HG03575 (cell line): ENCODE results near the gene EFL1.
A peak's percentile ranks its signal among the peaks of the same experiment; 100 is the strongest.
"Not testable (repeated sequence)": the region's sequence is repeated elsewhere in the genome, so short reads cannot be mapped to it uniquely, and the experiment has no call there.

Source experiments
- ATAC-seq: cut with Tn5 transposase; IDR thresholded peaks from one replicate; pipeline ENCODE4 v1.9.1; 2021; ENCODE audit not compliant: unreplicated experiment, insufficient number of reproducible peaks, low FRiP score; ENCODE audit errors: extremely low read depth

Gene EFL1

DNA sequence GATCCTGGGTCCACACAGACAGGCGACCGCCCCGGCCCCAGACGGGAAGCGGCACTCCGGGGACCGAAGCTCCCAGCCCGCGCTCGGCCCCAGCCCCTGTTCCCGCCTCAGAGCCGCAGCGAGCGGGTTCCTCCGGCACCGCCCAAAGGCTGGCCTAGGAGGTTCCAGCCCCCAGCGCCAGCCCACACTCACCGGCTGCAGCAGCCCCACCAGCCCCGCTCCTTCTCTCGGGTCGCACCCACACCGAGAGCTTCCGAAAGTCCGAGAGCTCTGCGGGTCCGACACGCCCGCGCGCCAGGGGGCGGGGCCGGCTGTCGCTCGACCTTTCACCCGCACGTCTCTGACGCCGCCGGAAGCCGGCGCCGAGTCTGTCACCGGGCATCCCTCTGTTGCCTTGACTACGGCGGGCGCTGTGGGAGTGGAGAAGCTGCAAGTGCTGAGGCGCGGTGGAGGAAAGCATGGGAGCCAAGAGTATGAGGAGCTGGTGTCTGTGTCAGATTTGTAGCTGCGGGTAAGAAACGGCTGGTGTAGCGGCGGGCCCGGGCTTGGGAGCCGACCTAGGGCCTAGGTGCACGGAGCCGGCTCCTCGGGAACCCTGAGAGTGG lies at the start of gene EFL1, which contains the start of gene SAXO2:
TSS of gene EFL1 (minus strand) at position 313 of the 605 bp plus-strand sequence. CDS start 956 bp downstream, outside the sequence.
TSS of gene SAXO2 (plus strand) at position 397 of the 605 bp plus-strand sequence. CDS start at position 459, 62 bp downstream.
- peak; percentile 44 for ATAC-seq

GRCh38 chr15:82311321-82311720 lies 48.8 kb upstream of the EFL1 start:
- not testable (repeated sequence) for ATAC-seq

DNA sequence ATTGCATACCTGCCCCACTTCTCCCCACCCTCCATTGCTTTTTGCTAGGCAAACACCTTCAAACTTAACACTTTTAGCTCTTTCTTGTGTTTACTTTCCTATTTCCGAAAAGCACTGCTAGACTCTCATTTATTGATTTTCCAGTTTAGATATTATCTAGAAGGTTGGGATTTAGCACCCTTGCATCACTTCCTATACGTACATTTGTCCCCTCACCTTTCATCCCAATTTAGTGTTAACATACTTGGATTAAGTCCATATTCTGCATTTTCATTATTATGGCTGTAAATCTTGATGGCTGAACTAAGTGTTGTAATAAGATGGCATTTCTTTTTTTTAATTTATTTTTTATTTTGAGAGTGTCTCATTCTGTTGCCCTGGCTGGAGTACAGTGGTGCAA lies 47.3 kb upstream of the EFL1 start:
- no peak for ATAC-seq

- no peak for ATAC-seq
Observed at GRCh38 chr15:82307714-82308081, 45.2 kb upstream of the EFL1 start.

- ATAC-seq: no peak
Observed at GRCh38 chr15:82306791-82307713, 44.5 kb upstream of the EFL1 start.

- no peak for ATAC-seq
Observed at GRCh38 chr15:82305621-82306048, 43.1 kb upstream of the EFL1 start.

DNA sequence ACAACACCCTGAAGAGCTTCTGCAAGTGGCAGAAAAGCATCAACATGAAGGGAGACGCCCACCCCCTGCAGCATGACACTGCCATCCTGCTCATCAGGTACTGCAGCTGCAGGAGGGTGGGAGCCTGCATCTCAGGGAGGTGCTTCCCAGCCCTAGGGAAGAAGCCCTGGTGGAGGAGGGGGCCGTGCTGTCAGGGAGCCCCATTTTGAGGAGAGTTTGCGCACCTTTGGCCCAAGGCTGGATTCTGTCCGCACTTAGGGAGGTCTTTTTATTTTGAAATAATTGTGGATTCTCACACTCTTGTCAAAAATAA lies 42.2 kb upstream of the EFL1 start:
- no peak for ATAC-seq

- ATAC-seq: no peak
Observed at GRCh38 chr15:82303956-82304777, 41.6 kb upstream of the EFL1 start.

DNA sequence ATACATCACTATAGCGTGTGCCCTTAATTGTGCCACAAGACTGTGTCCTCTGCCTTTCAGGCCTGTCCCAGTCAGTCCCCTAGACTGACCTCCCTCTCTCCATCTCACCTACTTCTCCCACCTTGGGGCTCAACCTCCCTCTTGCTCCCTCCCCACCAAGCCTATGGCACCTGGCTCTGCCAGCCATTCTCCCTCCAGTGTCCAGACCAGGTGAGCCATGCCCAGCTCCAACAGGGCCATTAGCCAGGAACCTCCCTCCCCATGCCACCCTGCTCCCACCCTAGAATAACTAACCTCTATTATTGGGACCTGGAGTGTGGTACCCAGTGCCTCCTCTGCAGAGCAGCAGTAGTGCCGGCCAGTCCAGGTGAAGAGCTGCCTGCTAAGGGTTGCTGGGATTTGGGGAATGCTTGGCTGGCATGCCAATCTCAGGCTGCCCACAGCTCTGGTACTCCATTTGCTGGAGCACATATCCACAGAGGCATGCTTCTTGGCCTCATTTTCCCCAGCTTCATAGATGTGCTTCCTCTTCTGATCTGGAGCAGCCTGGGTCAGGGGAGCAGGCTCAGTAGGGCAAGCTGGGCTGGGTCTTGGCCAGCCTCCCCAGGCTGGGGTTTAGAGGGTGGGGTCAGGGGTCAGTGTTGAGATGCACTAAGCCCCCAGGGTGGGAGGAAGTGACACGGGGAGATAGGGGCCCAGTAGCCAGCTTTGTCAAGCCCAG lies 38.9 kb upstream of the EFL1 start:
- no peak for ATAC-seq

GRCh38 chr15:82300883-82301282 lies 38.3 kb upstream of the EFL1 start:
- no peak for ATAC-seq

DNA sequence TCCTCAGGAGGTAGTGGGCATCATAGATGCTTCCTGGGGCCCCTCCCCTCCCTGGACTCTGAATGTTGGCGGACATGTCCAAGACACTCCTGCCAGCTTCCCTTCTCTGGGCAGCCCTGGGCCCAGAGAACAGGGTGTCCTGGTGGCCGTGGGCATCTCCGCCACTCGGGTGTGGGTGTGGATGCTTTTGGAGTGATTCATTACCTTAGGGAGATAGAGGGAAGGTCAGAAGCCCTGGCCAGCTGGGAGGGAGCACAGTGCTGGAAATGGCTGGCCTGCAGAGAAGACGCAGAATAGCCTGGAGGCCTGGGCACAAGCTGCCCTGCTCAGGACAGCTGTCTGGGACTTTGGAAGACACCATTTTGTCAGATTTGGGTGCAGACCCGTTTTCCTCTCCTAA lies 37.8 kb upstream of the EFL1 start:
- not testable (repeated sequence) for ATAC-seq

- not testable (repeated sequence) for ATAC-seq
Observed at GRCh38 chr15:82299511-82299914, 37.0 kb upstream of the EFL1 start.

- no peak for ATAC-seq
Observed at GRCh38 chr15:82298520-82298919, 36.0 kb upstream of the EFL1 start.

- no peak for ATAC-seq
Observed at GRCh38 chr15:82298032-82298431, 35.5 kb upstream of the EFL1 start.

DNA sequence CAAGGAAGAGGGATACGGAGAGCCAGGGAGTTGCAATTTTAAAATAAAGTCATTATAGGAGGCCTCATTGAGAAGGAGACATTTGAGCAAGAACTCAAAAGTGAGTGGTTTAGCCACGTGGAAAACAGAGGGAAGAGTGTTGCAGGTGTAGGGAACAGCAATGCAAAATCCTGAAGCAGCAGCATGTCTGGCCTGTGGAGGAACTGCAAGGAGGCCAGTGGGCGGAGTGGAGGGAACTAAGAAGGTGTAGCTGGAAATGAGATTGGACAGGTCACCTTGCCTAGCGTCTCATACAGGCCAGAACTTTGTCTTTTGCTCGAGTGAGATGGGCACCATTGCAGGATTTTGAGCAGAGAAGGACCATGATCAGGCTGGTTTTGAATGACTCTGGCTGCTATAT lies 35.0 kb upstream of the EFL1 start:
- ATAC-seq: no peak

- no peak for ATAC-seq
Observed at GRCh38 chr15:82294061-82294690, 31.6 kb upstream of the EFL1 start.

GRCh38 chr15:82292271-82292670 lies 29.7 kb upstream of the EFL1 start:
- no peak for ATAC-seq

- ATAC-seq: not testable (repeated sequence)
Observed at GRCh38 chr15:82288202-82288601, 25.7 kb upstream of the EFL1 start.
